Gastroesophageal sphincter (tissue), 3 donors: ENCODE results near the gene CLDN22.

Experiments
- CTCF ChIP-seq, 4 experiments: fragments of 200-600 bp in 2 of 4; fragments of 450-650 bp in 2 of 4; sonication (generic) in 1 of 4; IDR thresholded peaks; one replicate each; pipeline ENCODE4 v1.5.1; 2017 to 2019; ENCODE audit warnings: antibody characterized with exemption in 4 of 4, mild to moderate bottlenecking in 2 of 4, moderate library complexity in 2 of 4
- POLR2A ChIP-seq, 2 donors: fragments of 450-650 bp; IDR thresholded peaks; one replicate each; pipeline ENCODE4 v1.6.1; 2017; ENCODE audit warnings: antibody characterized with exemption in 2 of 2, mild to moderate bottlenecking in 2 of 2, moderate library complexity in 1 of 2

DNA sequence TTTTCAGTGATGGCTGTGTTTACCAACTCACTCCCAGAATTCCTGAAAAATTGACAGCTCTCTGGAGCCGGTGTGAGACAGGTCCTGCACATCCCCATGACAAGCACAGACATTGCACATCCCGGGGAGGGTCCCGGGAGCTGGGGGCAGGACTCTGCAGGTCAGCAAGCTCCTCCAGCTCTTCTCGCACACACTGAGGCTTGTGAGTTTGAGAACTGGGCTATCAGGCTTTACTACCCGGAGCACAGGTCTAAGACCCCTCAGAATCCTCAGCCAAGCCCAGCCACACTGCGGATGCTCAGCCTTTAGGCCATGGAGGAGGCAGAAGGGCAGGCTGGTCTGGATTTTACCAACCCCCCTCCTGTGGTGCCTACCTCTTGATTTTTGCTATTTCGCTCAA lies 7.8 kb upstream of the CLDN22 start:
- TF ChIP-seq POLR2A (IDR thresholded peaks at IDR 0.05) (no peak), CTCF (IDR thresholded peaks at IDR 0.05) (no peak)
